H9 (cell line): ENCODE measurements around the gene HS3ST4. TPM values are rescaled to one million over a fixed set of nuclear protein-coding genes. Genes with fewer than 3 reads are reported as not detected.
"Not testable (repeated sequence)": the region's sequence is repeated elsewhere in the genome, so short reads cannot be mapped to it uniquely, and the experiment has no call there.

Source experiments
- DNase-seq: peaks from one replicate; pipeline ENCODE4 v3.0.0-alpha.2; 2017
- H2AFZ ChIP-seq: one replicate; pipeline ENCODE4 v1.6.1; 2013; ENCODE audit warnings: mild to moderate bottlenecking, low read length, control low read depth, moderate library complexity
- H2AK5ac ChIP-seq: 2 replicates; pipeline ENCODE4 v1.6.1; 2013; ENCODE audit warnings: low read length, control low read depth, mixed read lengths; ENCODE audit not compliant: insufficient read length
- H2BK120ac ChIP-seq: one replicate; pipeline ENCODE4 v1.6.1; 2013; ENCODE audit warnings: low read depth, mild to moderate bottlenecking, low read length, control low read depth, inconsistent platforms; ENCODE audit not compliant: poor library complexity, severe bottlenecking
- H2BK12ac ChIP-seq: 2 replicates; pipeline ENCODE4 v1.6.1; 2013; ENCODE audit warnings: low read length, control low read depth, mixed read lengths, low read depth; ENCODE audit not compliant: insufficient read length
- H2BK15ac ChIP-seq: 2 replicates; pipeline ENCODE4 v1.6.1; 2013; ENCODE audit warnings: low read depth, low read length, control low read depth
- H2BK20ac ChIP-seq: one replicate; pipeline ENCODE4 v1.6.1; 2013; ENCODE audit warnings: low read depth, mild to moderate bottlenecking, low read length, control low read depth, inconsistent platforms; ENCODE audit not compliant: poor library complexity, severe bottlenecking
- H2BK5ac ChIP-seq: 2 replicates; pipeline ENCODE4 v1.6.1; 2013; ENCODE audit warnings: low read length, control low read depth, mixed read lengths; ENCODE audit not compliant: insufficient read length
- H3K14ac ChIP-seq: 2 replicates; pipeline ENCODE4 v1.6.1; 2013; ENCODE audit warnings: low read length, control low read depth; ENCODE audit not compliant: insufficient read depth
- H3K18ac ChIP-seq: 2 replicates; pipeline ENCODE4 v1.6.1; 2013; ENCODE audit warnings: low read depth, mild to moderate bottlenecking, mixed read lengths, low read length, control low read depth; ENCODE audit not compliant: insufficient read length
- H3K23ac ChIP-seq: 2 replicates; pipeline ENCODE4 v1.6.1; 2013; ENCODE audit warnings: low read length, control low read depth, mixed read lengths, low read depth; ENCODE audit not compliant: insufficient read length
- H3K23me2 ChIP-seq: 2 replicates; pipeline ENCODE4 v1.6.1; 2013; ENCODE audit warnings: low read depth, mild to moderate bottlenecking, mixed read lengths, low read length, control low read depth; ENCODE audit not compliant: insufficient read length, poor library complexity, severe bottlenecking
- H3K27ac ChIP-seq: 2 replicates; pipeline ENCODE4 v1.5.1; 2013; ENCODE audit warnings: low read length, control low read depth, mixed read lengths, low read depth; ENCODE audit not compliant: insufficient read length
- H3K27me3 ChIP-seq: 2 replicates; pipeline ENCODE4 v1.6.1; 2013; ENCODE audit warnings: low read length, control low read depth, inconsistent platforms; ENCODE audit not compliant: insufficient read depth
- H3K4ac ChIP-seq: 2 replicates; pipeline ENCODE4 v1.6.1; 2013; ENCODE audit warnings: low read depth, mild to moderate bottlenecking, control low read depth, inconsistent platforms, low read length, moderate library complexity
- H3K4me1 ChIP-seq: 2 replicates; pipeline ENCODE4 v1.6.1; 2013; ENCODE audit warnings: low read length, control low read depth, inconsistent platforms; ENCODE audit not compliant: insufficient read depth
- H3K4me2 ChIP-seq: 2 replicates; pipeline ENCODE4 v1.6.1; 2013; ENCODE audit warnings: low read length, control low read depth, mixed read lengths; ENCODE audit not compliant: insufficient read length, insufficient read depth
- H3K56ac ChIP-seq: 2 replicates; pipeline ENCODE4 v1.6.1; 2013; ENCODE audit warnings: low read depth, mild to moderate bottlenecking, mixed read lengths, low read length, control low read depth; ENCODE audit not compliant: insufficient read length
- H3K79me1 ChIP-seq: 2 replicates; pipeline ENCODE4 v1.6.1; 2013; ENCODE audit warnings: low read depth, mild to moderate bottlenecking, moderate library complexity, low read length, control low read depth, inconsistent platforms; ENCODE audit not compliant: insufficient read depth, poor library complexity, severe bottlenecking
- H3K79me2 ChIP-seq: 2 replicates; pipeline ENCODE4 v1.6.1; 2013; ENCODE audit warnings: low read length, control low read depth, inconsistent platforms; ENCODE audit not compliant: insufficient read depth
- H3K9ac ChIP-seq: 2 replicates; pipeline ENCODE4 v1.6.1; 2013; ENCODE audit warnings: low read length, control low read depth, mixed read lengths; ENCODE audit not compliant: insufficient read length; ENCODE audit errors: extremely low read depth
- H3K9me3 ChIP-seq: one replicate; pipeline ENCODE4 v1.6.1; 2013; ENCODE audit warnings: low read depth, low read length, inconsistent platforms; ENCODE audit not compliant: control insufficient read depth
- H3T11ph ChIP-seq: one replicate; pipeline ENCODE4 v1.6.1; 2013; ENCODE audit warnings: mild to moderate bottlenecking, low read length, control low read depth, inconsistent platforms
- H4K20me1 ChIP-seq: one replicate; pipeline ENCODE4 v1.6.1; 2013; ENCODE audit not compliant: control insufficient read depth, insufficient read length, insufficient read depth
- H4K5ac ChIP-seq: 2 replicates; pipeline ENCODE4 v1.6.1; 2013; ENCODE audit warnings: low read depth, mild to moderate bottlenecking, mixed read lengths, low read length, control low read depth; ENCODE audit not compliant: insufficient read length
- H4K8ac ChIP-seq: replicated peaks from 2 replicates; pipeline ENCODE4 v1.6.1; 2013; ENCODE audit warnings: low read length, control low read depth, mixed read lengths, low read depth; ENCODE audit not compliant: insufficient read length
- H4K91ac ChIP-seq: 2 replicates; pipeline ENCODE4 v1.6.1; 2013; ENCODE audit warnings: low read depth, mild to moderate bottlenecking, moderate library complexity, mixed read lengths, low read length, control low read depth; ENCODE audit not compliant: insufficient read length
- H3K27ac Mint-ChIP-seq, 3 experiments: 2 replicates in 2 of 3; 3 replicates in 1 of 3; pipeline ENCODE4 v1.8.0; 2020 to 2021; ENCODE audit warnings: mixed read lengths in 3 of 3, mild to moderate bottlenecking in 1 of 3, moderate library complexity in 1 of 3
- H3K27me3 Mint-ChIP-seq: 2 replicates; pipeline ENCODE4 v1.8.0; 2021; ENCODE audit warnings: low read depth, mild to moderate bottlenecking, moderate library complexity, mixed read lengths
- H3K36me3 Mint-ChIP-seq, 3 experiments: 2 replicates in 2 of 3; 3 replicates in 1 of 3; pipeline ENCODE4 v1.8.0; 2020 to 2021; ENCODE audit warnings: low read depth in 3 of 3, mixed read lengths in 3 of 3; ENCODE audit not compliant: insufficient read depth in 1 of 3
- H3K4me1 Mint-ChIP-seq, 2 experiments: 2 replicates each; pipeline ENCODE4 v1.8.0; 2020; ENCODE audit warnings: mixed read lengths in 2 of 2
- H3K4me3 Mint-ChIP-seq, 2 experiments: 2 replicates in 1 of 2; 3 replicates in 1 of 2; pipeline ENCODE4 v1.8.0; 2020 to 2021; ENCODE audit warnings: mild to moderate bottlenecking in 2 of 2, mixed read lengths in 2 of 2, moderate library complexity in 1 of 2
- H3K9me3 Mint-ChIP-seq, 2 experiments: 2 replicates in 1 of 2; 3 replicates in 1 of 2; pipeline ENCODE4 v1.8.0; 2020; ENCODE audit warnings: mild to moderate bottlenecking in 2 of 2, mixed read lengths in 2 of 2, moderate library complexity in 1 of 2
- CTCF ChIP-seq: fragments of 200-600 bp; sonication (generic); conservative IDR thresholded peaks from 3 replicates; pipeline ENCODE4 v1.8.0; 2021; ENCODE audit warnings: antibody characterized with exemption, mild to moderate bottlenecking
- WGBS: extraction: QIAGEN DNeasy Blood & Tissue Kit; methylation state at CpG from one replicate; pipeline ENCODE4 v1.1.7; 2013; ENCODE audit warnings: missing lambda C conversion rate, low lambda C conversion rate, mixed read lengths; ENCODE audit not compliant: insufficient read length; ENCODE audit errors: extremely low coverage; 5-methylcytosine and 5-hydroxymethylcytosine counted together
- total RNA-seq: library from RNA; stranded (reverse); gene quantifications from 2 replicates; pipeline ENCODE4 v1.2.1, GENCODE V29; 2021

The HS3ST4 gene
- total RNA-seq, 1 experiment from 2014 or later: 1.7 TPM

GRCh38 chr16:26031286-26031685 lies 339.5 kb downstream of the HS3ST4 start:
- Histone ChIP-seq H3K56ac (no peak overlapping the region), H4K5ac (no peak overlapping the region), H2BK120ac (no peak overlapping the region), H3K18ac (no peak overlapping the region), H3K14ac (no peak overlapping the region), H2BK5ac (no peak overlapping the region), H3K23me2 (no peaks in the 10 kb centered on the region), H3K79me1 (no peaks in the 10 kb centered on the region), H3K4me2 (no peak overlapping the region), H2BK20ac (no peak overlapping the region), H3K23ac (no peak overlapping the region), H4K20me1 (no peaks in the 10 kb centered on the region), H2BK12ac (no peak overlapping the region), H2AFZ (no peak overlapping the region), H4K8ac (no peak overlapping the region), H3K27me3 (no peaks in the 10 kb centered on the region), H3T11ph (no peak overlapping the region), H3K9ac (no peak overlapping the region), H4K91ac (no peak overlapping the region), H2AK5ac (no peak overlapping the region), H3K9me3 (no peaks in the 10 kb centered on the region), H3K4ac (no peak overlapping the region), H3K79me2 (no peaks in the 10 kb centered on the region), H3K27ac (no peak overlapping the region), H2BK15ac (no peak overlapping the region), H3K4me1 (no peaks in the 10 kb centered on the region)
- Mint-ChIP-seq H3K4me1 (peaks cover 10 to 17% of the 10 kb centered on the region in 2 experiments), H3K27me3 (no peaks in the 10 kb centered on the region), H3K4me3 (no peak overlapping the region), H3K9me3 (no peaks in the 10 kb centered on the region), H3K36me3 (no peaks in the 10 kb centered on the region; a peak in 1 of 7 replicates), H3K27ac (no peak overlapping the region)
- no CpG with 5 or more reads among the region's 9 CpGs for WGBS
- TF ChIP-seq CTCF: no peak
- no peak for DNase-seq

GRCh38 chr16:26032661-26033060 lies 340.9 kb downstream of the HS3ST4 start:
- H4K5ac ChIP-seq, H3K36me3 Mint-ChIP-seq, H2BK20ac ChIP-seq, H3K27ac ChIP-seq, H3K4me2 ChIP-seq, H3K23me2 ChIP-seq, H3K18ac ChIP-seq, H4K8ac ChIP-seq, DNase-seq, H2BK120ac ChIP-seq, H3K27me3 Mint-ChIP-seq, H2AFZ ChIP-seq, H3K79me2 ChIP-seq, H3K56ac ChIP-seq, H4K20me1 ChIP-seq, H3K14ac ChIP-seq, H2AK5ac ChIP-seq, H3K79me1 ChIP-seq, H4K91ac ChIP-seq, H2BK15ac ChIP-seq, H3K9me3 ChIP-seq, H3K9ac ChIP-seq, H3K4me1 ChIP-seq, H3K9me3 Mint-ChIP-seq, H3K23ac ChIP-seq, H3K27me3 ChIP-seq, H3T11ph ChIP-seq, H3K4ac ChIP-seq, H2BK5ac ChIP-seq, H2BK12ac ChIP-seq, H3K4me3 Mint-ChIP-seq: not testable (repeated sequence)
- peak overlapping the region in 1 of 3 experiments; percentile 71; a peak in 1 of 7 replicates for H3K27ac Mint-ChIP-seq
- no CpG with 5 or more reads among the region's 18 CpGs for WGBS
- H3K4me1 Mint-ChIP-seq: peaks cover 10 to 12% of the 10 kb centered on the region in 2 experiments
